ENCODE measurements around the gene RASSF5. TPM values are rescaled to one million over a fixed set of nuclear protein-coding genes. Genes with fewer than 3 reads are reported as not detected.

The RASSF5 gene
- total RNA-seq, 1 experiment from 2014 or later = 0.75 TPM

DNA sequence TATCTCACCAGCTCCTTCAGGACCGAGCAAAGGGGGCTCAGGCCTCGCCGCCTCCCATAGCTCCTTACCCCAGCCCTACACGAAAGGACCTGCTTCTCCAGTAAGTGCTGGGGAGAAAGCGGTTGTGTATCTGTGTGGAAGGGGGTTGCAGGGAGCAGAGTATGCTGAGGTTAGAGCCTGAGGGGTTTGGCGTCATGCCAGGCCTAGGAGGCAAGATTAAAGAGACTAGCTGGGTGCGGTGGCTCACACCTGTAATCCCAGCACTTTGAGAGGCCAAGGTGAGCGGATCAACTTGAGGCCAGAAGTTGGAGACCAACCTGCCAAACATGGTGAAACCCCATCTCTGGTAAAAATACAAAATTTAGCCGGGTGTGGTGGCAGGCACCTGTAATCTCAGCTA lies 14.1 kb upstream of the RASSF5 start:
- H3K4me3 ChIP-seq (ENCODE audit: low read depth, low read length, poor library complexity, severe bottlenecking) = no peak overlapping the region
- no peaks in the 10 kb centered on the region for H3K36me3 ChIP-seq (ENCODE audit: insufficient read depth, low read length, poor library complexity, severe bottlenecking)
- H3K27me3 ChIP-seq (replicated peaks; ENCODE audit: insufficient read depth, low read depth, low read length, poor library complexity) = no peaks in the 10 kb centered on the region
- no peaks in the 10 kb centered on the region for H3K4me1 ChIP-seq (ENCODE audit: insufficient read depth, low read length, poor library complexity, severe bottlenecking)
- ChIA-PET CTCF (interaction anchor here (0.6 to 1.1 kb wide), 2 partner anchors 206 to 419 kb away, joined by 4 read pairs; no protein-coding TSS in a partner anchor), POLR2A (ENCODE audit: low non-redundant PET) (no interaction called here)
- intact Hi-C loops (cut with micrococcal nuclease; ENCODE audit: unreplicated experiment) = loop anchor here (5.0 kb wide), 2 partner anchors 169 to 419 kb away; no protein-coding TSS in a partner anchor
- no TSS peak for BruUV-seq (replicated peaks)
- H3K27ac ChIP-seq (ENCODE audit: low read depth, low read length, poor library complexity, severe bottlenecking) = no peak overlapping the region
- DNase-seq (ENCODE audit: low spot score) = no peak
- no peaks in the 10 kb centered on the region for H3K9me3 ChIP-seq (ENCODE audit: low read depth, low read length, poor library complexity, severe bottlenecking)
- TF ChIP-seq, protein P1, sequence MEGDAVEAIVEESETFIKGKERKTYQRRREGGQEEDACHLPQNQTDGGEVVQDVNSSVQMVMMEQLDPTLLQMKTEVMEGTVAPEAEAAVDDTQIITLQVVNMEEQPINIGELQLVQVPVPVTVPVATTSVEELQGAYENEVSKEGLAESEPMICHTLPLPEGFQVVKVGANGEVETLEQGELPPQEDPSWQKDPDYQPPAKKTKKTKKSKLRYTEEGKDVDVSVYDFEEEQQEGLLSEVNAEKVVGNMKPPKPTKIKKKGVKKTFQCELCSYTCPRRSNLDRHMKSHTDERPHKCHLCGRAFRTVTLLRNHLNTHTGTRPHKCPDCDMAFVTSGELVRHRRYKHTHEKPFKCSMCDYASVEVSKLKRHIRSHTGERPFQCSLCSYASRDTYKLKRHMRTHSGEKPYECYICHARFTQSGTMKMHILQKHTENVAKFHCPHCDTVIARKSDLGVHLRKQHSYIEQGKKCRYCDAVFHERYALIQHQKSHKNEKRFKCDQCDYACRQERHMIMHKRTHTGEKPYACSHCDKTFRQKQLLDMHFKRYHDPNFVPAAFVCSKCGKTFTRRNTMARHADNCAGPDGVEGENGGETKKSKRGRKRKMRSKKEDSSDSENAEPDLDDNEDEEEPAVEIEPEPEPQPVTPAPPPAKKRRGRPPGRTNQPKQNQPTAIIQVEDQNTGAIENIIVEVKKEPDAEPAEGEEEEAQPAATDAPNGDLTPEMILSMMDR (conservative IDR thresholded peaks at IDR 0.05; ENCODE audit: low read depth, low read length) = no peak
- no peak for TF ChIP-seq EZH2 (IDR thresholded peaks at IDR 0.05; ENCODE audit: borderline replicate concordance, low read depth, low read length, poor library complexity, severe bottlenecking)

DNA sequence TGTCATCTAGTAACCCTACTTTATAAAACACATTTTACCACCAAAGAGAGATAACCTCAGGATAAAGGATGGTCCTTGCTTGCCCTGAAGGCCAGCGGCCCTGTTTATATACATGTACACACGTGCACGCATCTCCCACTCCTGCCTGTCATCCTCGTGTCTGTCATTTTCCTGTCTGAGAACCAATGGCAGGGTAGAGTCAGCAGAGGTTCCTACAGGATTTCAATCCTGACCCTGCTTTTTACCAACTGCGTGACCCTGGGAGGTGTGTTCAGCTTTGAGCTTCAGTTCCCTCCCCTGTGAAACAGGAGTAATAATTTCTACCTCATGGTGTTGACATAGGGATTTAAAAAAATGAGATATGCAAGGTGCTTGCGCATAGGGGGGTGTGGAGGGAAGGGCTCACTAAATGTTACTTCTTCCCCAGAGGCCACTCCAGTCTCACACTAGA lies 12.3 kb upstream of the RASSF5 start:
- Histone ChIP-seq H3K27me3 (replicated peaks; ENCODE audit: insufficient read depth, low read depth, low read length, poor library complexity) (no peaks in the 10 kb centered on the region), H3K4me1 (ENCODE audit: insufficient read depth, low read length, poor library complexity, severe bottlenecking) (no peaks in the 10 kb centered on the region), H3K36me3 (ENCODE audit: insufficient read depth, low read length, poor library complexity, severe bottlenecking) (no peaks in the 10 kb centered on the region), H3K9me3 (ENCODE audit: low read depth, low read length, poor library complexity, severe bottlenecking) (no peaks in the 10 kb centered on the region), H3K4me3 (ENCODE audit: low read depth, low read length, poor library complexity, severe bottlenecking) (no peak overlapping the region), H3K27ac (ENCODE audit: low read depth, low read length, poor library complexity, severe bottlenecking) (no peak overlapping the region)
- CTCF ChIA-PET = interaction anchor here (1.2 kb wide), 1 partner anchor 48 kb away, joined by 3 read pairs; no protein-coding TSS in a partner anchor
- POLR2A ChIA-PET (ENCODE audit: low non-redundant PET) = interaction anchor here (0.6 kb wide), 1 partner anchor 22 kb away, joined by 3 read pairs; no protein-coding TSS in a partner anchor
- TF ChIP-seq, protein P1 (conservative IDR thresholded peaks at IDR 0.05; ENCODE audit: low read depth, low read length) = no peak
- TF ChIP-seq EZH2 (IDR thresholded peaks at IDR 0.05; ENCODE audit: borderline replicate concordance, low read depth, low read length, poor library complexity, severe bottlenecking) = no peak
- BruUV-seq (replicated peaks) = no TSS peak
- intact Hi-C loops (cut with micrococcal nuclease; ENCODE audit: unreplicated experiment) = no loop called here
- DNase-seq (ENCODE audit: low spot score) = no peak

DNA sequence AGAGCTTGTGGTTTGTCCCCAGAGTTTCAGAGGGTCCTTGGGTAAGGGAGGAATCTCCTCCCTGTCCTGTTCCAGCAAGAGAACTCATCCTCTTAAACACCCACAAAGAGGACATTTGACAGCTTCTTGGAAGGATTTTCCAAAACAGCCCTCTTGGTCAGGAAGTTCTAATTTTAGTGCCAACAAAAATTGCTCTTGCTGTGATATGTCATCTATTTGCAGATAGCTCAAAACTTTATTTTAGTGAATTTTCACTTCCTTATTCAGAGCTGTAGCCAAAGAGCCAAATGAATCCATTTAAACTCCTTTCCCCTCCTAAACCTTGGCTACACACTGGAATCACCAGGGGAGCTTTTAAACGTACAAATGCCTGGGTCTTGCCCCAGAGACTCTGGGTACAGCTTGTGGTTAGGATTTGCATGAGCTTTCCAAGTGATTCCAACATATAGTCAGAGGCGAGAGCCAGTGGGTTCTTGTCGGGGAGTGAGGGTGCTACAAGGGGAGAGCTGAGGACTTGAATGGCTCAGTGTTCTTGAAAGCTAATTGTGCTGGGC lies 11.8 kb upstream of the RASSF5 start:
- Histone ChIP-seq H3K4me3 (ENCODE audit: low read depth, low read length, poor library complexity, severe bottlenecking) (no peak overlapping the region), H3K4me1 (ENCODE audit: insufficient read depth, low read length, poor library complexity, severe bottlenecking) (no peaks in the 10 kb centered on the region), H3K27ac (ENCODE audit: low read depth, low read length, poor library complexity, severe bottlenecking) (no peak overlapping the region), H3K36me3 (ENCODE audit: insufficient read depth, low read length, poor library complexity, severe bottlenecking) (no peaks in the 10 kb centered on the region), H3K9me3 (ENCODE audit: low read depth, low read length, poor library complexity, severe bottlenecking) (no peaks in the 10 kb centered on the region), H3K27me3 (replicated peaks; ENCODE audit: insufficient read depth, low read depth, low read length, poor library complexity) (no peaks in the 10 kb centered on the region)
- ChIA-PET CTCF (interaction anchor here (1.2 kb wide), 1 partner anchor 48 kb away, joined by 3 read pairs; no protein-coding TSS in a partner anchor), POLR2A (ENCODE audit: low non-redundant PET) (no interaction called here)
- no TSS peak for BruUV-seq (replicated peaks)
- intact Hi-C loops (cut with micrococcal nuclease; ENCODE audit: unreplicated experiment) = no loop called here
- no peak for TF ChIP-seq EZH2 (IDR thresholded peaks at IDR 0.05; ENCODE audit: borderline replicate concordance, low read depth, low read length, poor library complexity, severe bottlenecking)
- TF ChIP-seq, protein P1 (conservative IDR thresholded peaks at IDR 0.05; ENCODE audit: low read depth, low read length) = no peak
- no peak for DNase-seq (ENCODE audit: low spot score)

Data from A673 (cell line).